PC-3 (cell line): ENCODE data around the gene CST11.

ENCODE experiments used
- CTCF ChIP-seq: fragments of 300-600 bp; sonication (generic); conservative IDR thresholded peaks from 2 replicates; pipeline ENCODE4 v1.5.1; 2017; ENCODE audit warnings: antibody characterized with exemption, low read depth, mild to moderate bottlenecking, low read length
- EZH2 ChIP-seq: fragments of 300-600 bp; sonication (generic); IDR thresholded peaks from one replicate; pipeline ENCODE4 v1.6.1; 2017; ENCODE audit warnings: antibody characterized with exemption, mild to moderate bottlenecking, low read length; ENCODE audit not compliant: unreplicated experiment

GRCh38 chr20:23475395-23475794 lies 22.7 kb upstream of the CST11 start:
- TF ChIP-seq CTCF (no peak), EZH2 (no peak)
